ENCODE results near the gene TMEM169.

TMEM169 gene, protein sequence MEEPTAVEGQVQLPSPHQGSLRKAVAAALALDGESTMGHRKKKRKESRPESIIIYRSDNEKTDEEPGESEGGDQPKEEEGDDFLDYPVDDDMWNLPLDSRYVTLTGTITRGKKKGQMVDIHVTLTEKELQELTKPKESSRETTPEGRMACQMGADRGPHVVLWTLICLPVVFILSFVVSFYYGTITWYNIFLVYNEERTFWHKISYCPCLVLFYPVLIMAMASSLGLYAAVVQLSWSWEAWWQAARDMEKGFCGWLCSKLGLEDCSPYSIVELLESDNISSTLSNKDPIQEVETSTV

DNA sequence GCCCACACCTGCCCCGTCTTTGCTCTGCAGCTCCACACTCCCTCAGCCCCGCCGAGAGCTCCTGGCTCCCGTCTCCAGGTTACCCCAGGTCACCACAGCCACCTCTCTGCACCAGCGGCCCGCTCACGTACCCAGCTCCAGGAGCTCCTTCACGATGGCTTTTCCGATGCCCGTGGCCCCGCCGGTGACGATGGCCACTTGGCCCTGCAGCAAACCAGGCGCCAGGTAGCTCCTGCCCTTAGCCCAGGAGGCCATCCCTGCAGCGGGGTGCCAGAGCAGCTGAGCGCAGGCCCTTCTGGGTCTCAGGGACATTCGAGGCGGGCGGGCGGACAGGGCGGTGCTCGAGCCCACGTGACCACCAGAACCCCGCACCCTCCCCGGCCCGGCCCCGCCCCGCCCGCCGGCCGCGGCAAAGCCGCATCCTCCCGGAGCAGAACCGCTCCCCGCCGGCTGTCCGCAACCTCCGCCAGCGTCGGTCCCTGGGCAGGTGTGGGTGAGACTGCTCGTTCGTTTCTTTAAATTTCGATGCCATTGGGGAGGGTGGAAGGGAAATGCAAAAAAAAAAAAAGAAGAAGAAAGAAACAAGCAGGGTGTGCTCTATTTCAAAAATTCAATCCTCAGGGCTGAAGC is at the start of gene TMEM169, which contains the start of gene PECR:
TSS of gene TMEM169 (plus strand) at position 433 of the 630 bp plus-strand sequence. CDS start 14,045 bp downstream, outside the sequence.
TSS of gene PECR (minus strand) at position 323 of the 630 bp plus-strand sequence. CDS start at position 255, 68 bp downstream.
- peak; percentile 64 for DNase-seq (ENCODE audit: low read depth)

- DNase-seq (ENCODE audit: low read depth): no peak
These were observed 49.6 kb upstream of the TMEM169 start for GRCh38 chr2:216031960-216032689.

DNA sequence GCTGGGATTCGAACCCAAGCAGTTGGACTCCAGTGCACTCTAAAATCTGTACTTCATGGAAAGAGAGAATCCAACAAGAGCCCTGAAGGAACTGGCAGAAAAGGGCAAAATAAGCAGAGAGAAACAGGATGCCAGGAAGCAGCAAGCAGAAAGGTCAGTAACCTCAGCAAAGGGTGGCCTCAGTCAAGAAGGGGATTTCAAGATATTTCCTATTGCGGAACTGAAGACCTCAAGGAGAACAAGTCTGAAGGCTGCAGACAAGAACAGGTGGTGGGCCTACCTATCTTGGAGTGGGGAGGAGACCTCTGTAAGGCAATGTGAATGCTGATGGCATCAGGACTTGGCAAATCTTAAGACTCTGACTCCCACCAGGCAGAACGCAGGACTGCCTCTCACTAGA is 48.3 kb upstream of the TMEM169 start:
- DNase-seq (ENCODE audit: low read depth): no peak

DNA sequence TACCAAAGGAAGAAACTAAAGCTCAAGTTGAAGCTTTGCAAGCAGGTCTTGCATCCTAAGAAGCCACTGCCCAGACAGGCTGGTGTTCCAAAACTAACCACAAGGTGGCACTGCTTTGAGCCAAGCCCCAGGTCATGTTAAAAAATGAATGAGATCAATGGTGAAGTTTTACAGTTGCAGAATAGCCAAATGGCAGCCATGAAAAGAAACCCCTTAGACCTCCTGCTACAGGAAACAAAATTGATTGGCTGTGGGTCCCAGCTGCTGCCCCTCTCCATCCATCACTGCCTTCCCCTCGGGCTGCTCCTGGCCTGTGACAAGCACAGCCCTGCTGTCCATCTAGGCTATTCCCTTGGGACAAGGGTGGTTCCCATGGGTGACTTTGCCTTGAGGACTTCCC is 47.7 kb upstream of the TMEM169 start:
- peak; percentile 59 for DNase-seq (ENCODE audit: low read depth)

DNA sequence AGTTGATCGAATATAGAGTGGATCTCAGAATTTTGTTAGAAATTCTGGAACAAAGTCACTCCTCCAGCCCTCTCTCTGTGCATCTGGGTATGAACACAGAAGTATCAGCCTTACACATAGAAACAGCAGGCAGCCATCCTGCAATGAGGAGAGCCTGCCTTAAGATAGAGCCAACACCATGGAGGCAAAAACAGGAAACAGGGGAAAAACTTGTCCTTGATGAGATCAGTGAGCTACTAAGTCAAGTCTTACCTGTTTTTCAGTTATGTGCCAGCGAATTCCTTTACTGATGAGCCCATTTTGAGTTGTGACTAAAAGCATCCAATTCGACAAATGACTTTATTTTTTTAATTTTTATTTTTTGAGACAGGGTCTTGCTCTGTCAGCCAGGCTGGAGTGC is 41.8 kb upstream of the TMEM169 start:
- no peak for DNase-seq (ENCODE audit: low read depth)

DNA sequence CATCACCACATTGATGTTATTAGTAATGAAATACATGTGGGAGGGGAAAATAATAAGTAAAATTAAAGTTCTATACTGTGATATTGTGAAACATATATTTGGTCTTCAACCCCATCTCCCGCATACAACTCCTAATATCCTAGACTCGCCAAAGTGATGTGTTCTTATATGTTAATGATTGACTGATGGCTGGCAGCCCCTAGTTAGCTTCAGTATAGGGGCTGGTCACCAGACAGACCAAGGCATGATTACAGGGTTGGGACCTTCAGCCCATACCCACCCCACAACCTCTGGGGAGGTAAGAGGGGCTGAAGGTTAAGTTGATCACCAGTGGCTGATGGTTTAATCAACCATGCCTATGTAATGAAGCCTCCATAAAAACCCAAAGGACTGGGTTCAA is 40.3 kb upstream of the TMEM169 start:
- DNase-seq (ENCODE audit: low read depth): no peak

- DNase-seq (ENCODE audit: low read depth): no peak
These were observed 37.8 kb upstream of the TMEM169 start for GRCh38 chr2:216043949-216044348.

DNA sequence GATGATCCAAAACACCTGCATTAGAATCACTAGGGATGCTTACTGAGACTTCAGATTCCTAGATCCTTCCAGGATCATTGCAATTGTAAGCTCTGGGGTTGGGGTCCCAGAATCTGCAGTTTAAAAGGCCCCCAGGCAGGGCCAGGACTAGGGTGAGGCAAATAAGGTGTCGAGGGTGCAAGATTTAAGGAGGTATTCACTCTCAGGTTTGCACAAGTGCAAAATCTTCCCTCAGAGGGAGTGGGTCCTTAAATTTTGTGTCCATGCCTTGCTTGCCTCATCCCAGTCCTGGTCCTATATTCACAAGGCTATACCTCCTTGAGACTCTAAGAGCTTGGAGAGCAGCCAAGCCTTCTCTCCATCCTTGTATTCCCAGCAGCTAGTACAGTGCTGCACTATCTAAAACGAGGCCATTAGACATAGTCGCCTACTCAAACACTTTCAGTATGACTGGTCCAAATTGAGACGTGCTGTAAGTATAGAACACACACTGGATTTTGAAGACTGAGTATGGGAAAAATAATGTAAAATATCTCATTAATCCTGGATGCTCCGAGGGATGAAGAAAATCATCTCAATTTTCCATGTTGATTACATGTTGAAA is 36.7 kb upstream of the TMEM169 start:
- no peak for DNase-seq (ENCODE audit: low read depth)

DNA sequence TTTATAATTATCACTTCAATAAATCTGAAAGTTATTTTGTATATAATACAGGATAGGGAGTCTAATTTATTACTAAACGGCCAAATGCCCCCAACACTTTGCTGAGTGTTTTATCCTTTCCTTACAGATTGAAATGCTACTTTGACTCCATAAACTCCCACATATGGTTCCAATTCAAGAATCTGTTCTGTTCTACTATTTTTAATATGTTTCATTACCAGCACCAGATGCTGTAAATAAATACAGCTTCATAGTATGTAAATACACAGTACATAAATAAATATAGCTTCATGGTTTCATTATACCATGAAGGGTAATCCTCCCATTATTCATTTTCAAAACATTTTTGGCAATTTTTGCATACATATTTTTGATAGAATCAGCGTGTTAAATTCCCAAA is 34.3 kb upstream of the TMEM169 start:
- no peak for DNase-seq (ENCODE audit: low read depth)

DNA sequence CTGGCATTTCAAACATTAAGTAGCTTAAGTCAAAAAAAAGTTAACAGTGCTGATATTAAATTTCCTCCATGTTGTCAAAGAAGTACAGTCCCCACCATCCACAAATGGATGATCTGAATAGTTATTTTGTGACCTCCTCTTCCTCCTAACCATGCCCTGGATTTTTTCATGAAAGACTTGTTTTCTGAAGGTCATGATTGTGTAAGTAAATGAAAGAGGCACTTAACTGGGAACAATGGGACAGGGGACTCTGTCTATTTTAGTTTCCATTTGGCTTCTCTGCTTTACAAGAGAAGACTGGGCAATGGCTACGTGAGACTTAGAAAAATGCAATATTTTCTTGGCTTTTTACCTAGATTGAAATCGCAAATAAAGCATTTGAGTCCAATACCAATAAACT is 32.3 kb upstream of the TMEM169 start:
- DNase-seq (ENCODE audit: low read depth): no peak

- no peak for DNase-seq (ENCODE audit: low read depth)
These were observed 30.4 kb upstream of the TMEM169 start for GRCh38 chr2:216051350-216051749.

- no peak for DNase-seq (ENCODE audit: low read depth)
These were observed 29.3 kb upstream of the TMEM169 start for GRCh38 chr2:216052420-216052819.

DNA sequence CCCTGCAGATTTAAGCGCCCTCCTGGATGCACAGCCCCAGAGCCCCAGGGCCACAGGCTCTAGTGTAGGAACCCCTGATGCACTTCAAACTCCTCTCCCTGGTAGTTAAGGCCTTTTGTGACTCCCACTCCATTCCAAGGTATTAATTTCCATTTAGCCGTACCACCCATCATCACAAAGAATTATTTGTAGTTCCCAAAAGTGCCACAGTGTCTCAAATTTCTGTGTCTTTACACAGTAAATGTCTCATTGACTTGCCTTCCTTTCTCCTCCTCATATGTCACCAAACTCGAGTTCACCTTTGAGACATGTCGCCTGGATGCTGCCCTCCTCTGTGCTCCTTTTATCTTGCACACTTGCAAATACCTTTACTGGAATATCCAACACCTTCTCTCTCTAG is 26.0 kb upstream of the TMEM169 start:
- DNase-seq (ENCODE audit: low read depth): no peak

GRCh38 chr2:216056739-216057138 is 25.0 kb upstream of the TMEM169 start:
- no peak for DNase-seq (ENCODE audit: low read depth)

DNA sequence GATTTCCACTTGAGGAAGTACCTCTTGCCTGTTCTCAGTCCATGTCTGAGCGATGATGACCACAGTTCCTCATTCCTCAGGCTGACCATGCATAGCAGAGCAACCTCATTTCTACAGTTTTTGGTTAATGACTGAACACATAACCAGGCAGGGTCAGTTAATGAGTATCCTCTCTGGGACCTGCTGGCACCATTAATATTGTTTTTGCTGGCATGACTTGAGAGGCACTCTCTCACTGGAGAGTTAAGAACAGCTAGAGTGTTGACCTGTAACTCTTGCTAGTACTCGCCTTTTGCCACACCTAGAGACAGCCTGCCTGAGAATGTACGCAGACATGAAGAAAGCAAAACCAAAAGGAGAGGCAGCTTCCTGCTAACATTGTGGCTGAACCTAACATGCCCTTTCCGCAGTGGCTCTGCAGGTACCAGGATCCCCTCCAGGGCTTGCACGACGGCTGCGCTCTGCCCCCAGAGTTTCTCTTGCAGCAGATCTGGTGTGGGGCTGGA is 24.0 kb upstream of the TMEM169 start:
- DNase-seq (ENCODE audit: low read depth): peak; percentile 45

- DNase-seq (ENCODE audit: low read depth): no peak
These were observed 22.4 kb upstream of the TMEM169 start for GRCh38 chr2:216059233-216059834.

DNA sequence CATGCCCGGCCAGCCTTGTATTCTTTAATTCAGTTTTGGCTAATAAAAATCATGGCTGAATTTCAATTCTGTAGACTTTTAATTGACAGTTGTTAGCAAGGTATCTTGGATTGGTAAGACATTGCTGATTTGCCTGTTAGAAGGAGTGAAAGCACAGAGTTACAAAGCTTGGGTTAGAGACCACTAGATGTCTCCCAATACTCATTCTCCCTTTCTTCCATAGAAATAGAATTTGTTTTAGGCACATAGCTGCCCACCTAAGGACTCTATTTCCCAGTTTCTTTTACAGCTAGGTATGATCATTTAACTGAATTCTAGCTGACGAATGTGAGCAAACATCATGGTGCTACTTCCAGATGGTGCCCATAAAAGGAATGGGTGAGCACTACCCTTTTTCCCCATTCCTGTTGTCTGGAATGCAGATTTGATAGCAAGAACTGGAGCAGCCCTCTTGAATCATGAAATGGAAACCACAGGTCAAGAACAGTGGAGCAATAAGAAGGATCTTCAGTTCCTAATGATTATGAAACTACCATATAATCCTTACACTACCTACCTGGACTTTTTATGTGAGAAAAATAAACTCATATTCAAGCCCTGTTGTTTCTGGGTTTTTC is 17.6 kb upstream of the TMEM169 start:
- DNase-seq (ENCODE audit: low read depth): no peak

DNA sequence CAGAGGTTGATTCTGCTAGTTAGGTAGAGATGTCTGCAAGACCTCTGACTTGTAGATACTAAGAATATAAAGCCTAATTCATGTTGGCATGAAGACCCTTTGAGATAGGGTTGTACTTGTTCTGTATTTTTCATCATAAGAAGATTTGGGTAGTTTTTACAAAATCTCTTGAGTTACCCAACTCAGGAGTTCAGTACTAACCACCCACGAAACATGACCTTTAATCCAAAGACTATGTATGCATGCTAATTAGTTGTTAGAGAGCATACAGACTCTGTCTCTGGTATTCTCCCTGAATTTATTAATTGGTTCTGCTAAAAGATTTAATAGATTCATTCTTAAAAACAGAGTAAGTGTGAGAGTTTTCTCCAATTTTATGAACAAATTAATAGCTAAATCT is 17.1 kb upstream of the TMEM169 start:
- DNase-seq (ENCODE audit: low read depth): no peak

- DNase-seq (ENCODE audit: low read depth): no peak
These were observed 15.5 kb upstream of the TMEM169 start for GRCh38 chr2:216066230-216066629.

DNA sequence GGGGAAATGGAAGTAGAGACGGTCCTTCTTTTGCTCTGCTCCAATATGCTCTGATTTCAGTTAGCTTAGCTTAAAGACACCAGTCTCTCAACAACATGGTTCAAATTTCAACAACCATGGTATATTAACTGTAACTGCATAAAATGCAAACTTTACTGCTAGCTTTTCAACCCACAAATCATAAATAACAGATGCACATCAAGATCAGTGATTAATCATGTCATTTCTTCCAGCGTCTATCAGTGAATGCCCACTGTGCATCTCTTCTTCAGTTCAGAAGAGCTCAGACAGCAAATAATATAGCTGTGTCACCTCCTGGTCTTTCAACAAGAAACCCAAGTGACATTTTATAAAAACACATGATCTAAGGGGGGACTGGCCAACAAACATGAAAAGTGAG is 12.7 kb upstream of the TMEM169 start:
- no peak for DNase-seq (ENCODE audit: low read depth)

GRCh38 chr2:216070195-216070594 is 11.5 kb upstream of the TMEM169 start:
- DNase-seq (ENCODE audit: low read depth): no peak

Measured in activated T-helper 1 cell treated with Interleukin-2 at 50 U/mL for 16 hours (primary cell).